ENCODE measurements around the gene PIM3.

Gene PIM3

DNA sequence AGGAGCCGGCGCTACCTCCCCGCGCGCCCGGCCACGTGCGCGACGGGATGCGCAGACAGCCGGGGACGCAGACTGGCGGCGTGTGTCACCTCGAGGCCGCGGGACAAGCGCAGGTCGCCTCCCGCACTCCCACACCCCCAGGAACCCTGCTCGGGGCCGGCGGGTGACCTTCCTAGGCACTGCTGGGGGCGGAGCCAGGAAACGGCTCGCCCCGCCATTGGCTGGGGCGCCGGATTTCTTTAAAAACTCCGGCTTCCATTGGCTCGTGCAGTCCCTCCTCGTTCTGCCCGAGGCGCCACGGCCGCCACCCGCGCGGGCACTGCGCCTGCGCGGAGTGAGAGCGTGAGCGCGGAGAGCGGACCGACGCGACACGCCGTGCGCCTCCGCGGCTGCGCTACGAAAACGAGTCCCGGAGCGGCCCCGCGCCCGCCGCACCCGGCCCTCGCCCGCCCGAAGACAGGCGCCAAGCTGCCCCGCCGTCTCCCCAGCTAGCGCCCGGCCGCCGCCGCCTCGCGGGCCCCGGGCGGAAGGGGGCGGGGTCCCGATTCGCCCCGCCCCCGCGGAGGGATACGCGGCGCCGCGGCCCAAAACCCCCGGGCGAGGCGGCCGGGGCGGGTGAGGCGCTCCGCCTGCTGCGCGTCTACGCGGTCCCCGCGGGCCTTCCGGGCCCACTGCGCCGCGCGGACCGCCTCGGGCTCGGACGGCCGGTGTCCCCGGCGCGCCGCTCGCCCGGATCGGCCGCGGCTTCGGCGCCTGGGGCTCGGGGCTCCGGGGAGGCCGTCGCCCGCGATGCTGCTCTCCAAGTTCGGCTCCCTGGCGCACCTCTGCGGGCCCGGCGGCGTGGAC is at the start of gene PIM3:
TSS of gene PIM3 (plus strand) at position 614 of the 846 bp plus-strand sequence. CDS start at position 790, 176 bp downstream.
- DNase-seq (ENCODE audit: low read depth in 2 of 2) = peak; percentile 91 to 93

- DNase-seq (ENCODE audit: low read depth in 2 of 2) = no peak
Observed at GRCh38 chr22:49911881-49912625, 48.5 kb upstream of the PIM3 start.

DNA sequence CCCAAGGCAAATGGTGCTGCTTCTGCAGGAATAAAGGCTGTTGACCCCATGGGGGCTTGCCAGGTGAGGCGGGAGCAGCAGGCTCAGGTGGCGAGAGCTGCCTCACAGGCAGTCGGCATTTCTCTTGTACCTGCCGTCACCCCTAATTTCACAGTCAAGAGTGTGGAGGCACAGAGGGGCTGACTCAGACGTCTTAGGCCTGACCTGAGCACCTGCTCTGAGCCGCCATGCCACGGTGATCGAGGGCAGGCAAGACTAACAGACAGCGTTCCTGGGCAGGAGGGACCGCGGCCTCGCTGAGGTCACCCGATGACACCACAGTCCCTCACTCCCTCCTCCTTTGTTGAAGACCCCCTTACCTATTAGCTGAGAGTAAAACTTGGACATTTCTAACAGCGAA is 47.5 kb upstream of the PIM3 start:
- no peak for DNase-seq (ENCODE audit: low read depth in 2 of 2)

- DNase-seq (ENCODE audit: low read depth in 2 of 2) = no peak
Observed at GRCh38 chr22:49913446-49913845, 47.1 kb upstream of the PIM3 start.

DNA sequence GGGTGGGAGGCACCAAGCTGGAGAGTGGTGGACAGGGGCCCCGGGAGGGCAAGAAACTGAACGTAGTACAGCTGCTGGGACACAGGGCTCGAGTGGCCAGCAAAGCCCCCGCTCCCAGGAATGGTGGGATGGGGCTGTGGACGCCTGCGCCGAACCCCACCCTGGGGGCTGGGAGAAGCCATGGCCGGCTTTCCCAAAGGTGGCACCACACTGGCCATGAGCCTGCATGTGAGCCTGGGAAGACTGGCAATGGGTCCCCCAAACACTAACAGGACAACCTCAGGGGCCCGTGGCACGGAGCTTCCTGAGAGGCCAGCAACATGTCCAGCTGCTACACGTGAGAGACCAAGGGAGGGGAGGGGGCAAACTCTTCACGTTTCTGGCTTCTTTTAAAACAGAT is 46.3 kb upstream of the PIM3 start:
- no peak for DNase-seq (ENCODE audit: low read depth in 2 of 2)

- DNase-seq (ENCODE audit: low read depth in 2 of 2) = no peak
Observed at GRCh38 chr22:49915610-49916009, 45.0 kb upstream of the PIM3 start.

GRCh38 chr22:49916831-49917230 is 43.7 kb upstream of the PIM3 start:
- DNase-seq (ENCODE audit: low read depth in 2 of 2) = no peak

DNA sequence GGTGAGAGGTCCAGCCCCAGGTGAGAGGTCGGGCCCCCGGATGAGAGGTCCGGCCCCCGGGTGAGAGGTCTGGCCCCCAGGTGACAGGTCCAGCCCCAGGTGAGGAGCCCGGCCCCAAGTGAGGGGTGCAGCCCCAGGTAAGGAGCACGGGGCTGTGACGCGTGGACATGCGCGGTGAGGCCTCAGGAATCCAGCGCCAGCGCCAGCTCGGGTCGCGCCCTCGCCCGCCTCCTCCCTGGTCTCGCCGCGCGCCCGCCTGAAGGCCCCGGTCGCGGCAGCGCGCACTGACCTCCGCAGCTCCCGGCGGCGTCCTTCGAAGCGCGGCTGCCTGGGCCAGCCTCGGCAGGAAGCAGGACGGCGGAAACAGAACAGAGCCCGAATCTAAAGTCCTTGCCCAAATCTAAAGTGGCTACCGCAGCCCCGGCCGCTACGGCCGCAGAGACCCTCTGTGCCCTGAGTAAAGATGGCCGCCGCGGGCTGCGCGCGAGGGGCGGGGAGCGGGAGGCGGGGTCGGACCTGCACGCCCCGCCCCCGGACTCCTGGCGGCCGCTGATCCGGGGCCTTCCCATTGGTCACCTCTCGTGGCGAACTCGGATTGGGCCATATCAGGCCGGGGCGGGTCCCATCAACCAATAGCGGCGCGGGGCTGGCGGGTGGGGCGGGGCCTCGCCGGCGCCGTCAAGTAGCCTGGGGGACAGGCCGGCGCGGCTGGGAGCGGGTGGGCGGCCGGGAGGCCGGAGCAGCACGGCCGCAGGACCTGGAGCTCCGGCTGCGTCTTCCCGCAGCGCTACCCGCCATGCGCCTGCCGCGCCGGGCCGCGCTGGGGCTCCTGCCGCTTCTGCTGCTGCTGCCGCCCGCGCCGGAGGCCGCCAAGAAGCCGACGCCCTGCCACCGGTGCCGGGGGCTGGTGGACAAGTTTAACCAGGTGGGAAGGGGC is 42.3 kb upstream of the PIM3 start, which contains the start of the genes ALG12 and CRELD2:
TSS of gene ALG12 (minus strand) at position 465 of the 937 bp plus-strand sequence. CDS start 4,673 bp downstream, outside the sequence.
TSS of gene CRELD2 (plus strand) at position 661 of the 937 bp plus-strand sequence. CDS start at position 797, 136 bp downstream.
- DNase-seq (ENCODE audit: low read depth in 2 of 2) = peak; percentile 96 to 97

- DNase-seq (ENCODE audit: low read depth in 2 of 2) = no peak
Observed at GRCh38 chr22:49918911-49919881, 41.4 kb upstream of the PIM3 start.

DNA sequence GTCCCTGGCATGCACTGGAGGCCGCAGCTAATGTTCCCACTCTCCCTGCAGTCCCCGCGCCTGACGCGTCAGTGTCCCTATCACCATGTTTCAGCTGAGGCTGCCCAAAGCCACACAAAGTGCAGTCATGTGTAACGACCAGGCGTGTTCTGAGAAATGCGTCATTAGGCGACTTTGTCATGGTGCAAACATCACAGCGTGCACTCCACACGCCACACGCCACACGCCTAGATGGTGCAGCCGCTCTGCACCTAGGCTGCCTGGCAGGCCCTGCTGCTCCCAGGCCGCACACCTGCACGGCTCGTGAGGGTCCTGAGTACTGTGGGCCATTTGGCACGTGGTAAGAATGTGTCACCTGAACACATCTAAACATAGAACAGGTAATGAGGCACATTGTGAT is 39.7 kb upstream of the PIM3 start:
- DNase-seq (ENCODE audit: low read depth in 2 of 2) = no peak

DNA sequence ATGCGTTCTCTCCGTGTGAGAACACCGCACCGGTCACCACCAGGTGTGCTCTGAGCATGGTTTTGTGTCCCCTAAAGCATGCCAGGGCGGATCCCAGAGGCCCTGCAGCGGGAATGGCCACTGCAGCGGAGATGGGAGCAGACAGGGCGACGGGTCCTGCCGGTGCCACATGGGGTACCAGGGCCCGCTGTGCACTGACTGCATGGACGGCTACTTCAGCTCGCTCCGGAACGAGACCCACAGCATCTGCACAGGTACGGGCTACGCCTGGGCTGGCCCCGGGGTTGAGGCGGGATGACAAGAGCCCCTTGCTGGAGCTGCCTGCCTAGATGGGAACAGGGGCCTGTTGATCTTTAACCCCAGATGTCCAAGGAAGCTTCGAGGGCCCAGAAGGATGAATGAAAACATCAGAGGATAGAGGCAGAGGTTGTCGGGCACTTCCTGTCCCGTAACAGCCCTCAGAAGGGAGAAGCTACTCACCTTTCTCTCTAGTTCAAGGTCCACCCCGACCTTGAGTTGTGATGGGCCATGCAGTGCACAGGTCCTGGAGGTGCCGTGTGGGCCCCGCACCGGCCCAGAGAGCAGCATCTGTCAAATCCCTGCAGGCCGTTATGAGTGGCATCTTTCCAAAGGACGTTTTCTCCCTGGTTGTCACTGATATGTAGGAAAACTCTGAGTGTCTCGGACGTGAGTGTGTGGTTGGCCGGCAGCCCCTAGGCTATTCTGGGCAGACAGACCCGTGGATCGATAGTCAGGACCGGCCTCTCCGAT is 38.9 kb upstream of the PIM3 start:
- no peak for DNase-seq (ENCODE audit: low read depth in 2 of 2)

DNA sequence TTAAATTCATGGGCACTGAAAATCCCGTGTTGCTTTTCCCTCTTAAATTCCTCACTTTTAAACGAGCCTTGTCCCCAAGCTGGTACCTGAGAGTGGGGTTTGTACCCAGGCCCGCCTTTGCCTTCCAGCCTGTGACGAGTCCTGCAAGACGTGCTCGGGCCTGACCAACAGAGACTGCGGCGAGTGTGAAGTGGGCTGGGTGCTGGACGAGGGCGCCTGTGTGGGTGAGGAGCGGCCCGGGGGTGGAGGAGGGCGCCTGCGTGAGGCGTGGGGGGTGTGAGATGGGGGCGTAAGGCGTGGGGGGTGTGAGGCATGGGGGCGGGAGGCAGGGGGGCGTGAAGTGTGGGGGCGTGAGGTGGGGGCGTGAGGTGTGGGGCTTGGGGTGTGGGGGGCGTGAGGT is 38.1 kb upstream of the PIM3 start:
- no peak for DNase-seq (ENCODE audit: low read depth in 2 of 2)

DNA sequence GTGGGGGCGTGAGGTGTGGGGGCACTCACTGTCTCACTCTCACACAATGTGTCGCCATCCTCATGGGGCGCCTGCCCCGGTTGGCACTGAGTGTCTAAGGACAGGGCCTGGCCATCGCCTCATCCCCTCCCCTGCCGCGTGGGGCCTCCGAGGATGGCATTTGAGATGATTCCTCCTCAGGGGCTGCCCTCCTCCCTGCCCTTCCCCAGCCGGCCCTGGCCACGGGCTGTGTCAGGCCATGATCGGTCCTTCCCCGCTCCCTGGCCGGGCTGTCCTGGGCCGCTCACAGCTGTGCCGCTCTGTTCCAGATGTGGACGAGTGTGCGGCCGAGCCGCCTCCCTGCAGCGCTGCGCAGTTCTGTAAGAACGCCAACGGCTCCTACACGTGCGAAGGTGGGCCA is 37.6 kb upstream of the PIM3 start:
- no peak for DNase-seq (ENCODE audit: low read depth in 2 of 2)

DNA sequence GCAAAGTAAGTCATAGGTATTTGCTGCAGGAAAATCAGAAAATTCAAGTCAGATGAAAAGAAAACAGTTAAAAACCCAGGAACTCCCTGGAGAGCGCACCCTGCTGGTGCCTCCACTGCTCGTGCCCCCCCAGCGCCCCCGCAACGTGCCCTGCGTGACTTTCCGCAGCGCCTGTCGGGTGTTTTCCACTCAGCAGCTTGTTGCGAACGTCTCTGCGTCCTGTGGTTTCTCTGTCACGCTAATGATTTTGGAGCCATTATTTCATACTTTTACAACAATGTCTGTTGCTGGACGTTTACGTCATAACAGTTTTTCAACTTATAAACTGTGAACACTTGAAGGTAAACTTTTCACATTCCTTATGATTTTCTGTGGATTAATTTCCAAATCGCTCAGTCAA is 37.1 kb upstream of the PIM3 start:
- no peak for DNase-seq (ENCODE audit: low read depth in 2 of 2)

DNA sequence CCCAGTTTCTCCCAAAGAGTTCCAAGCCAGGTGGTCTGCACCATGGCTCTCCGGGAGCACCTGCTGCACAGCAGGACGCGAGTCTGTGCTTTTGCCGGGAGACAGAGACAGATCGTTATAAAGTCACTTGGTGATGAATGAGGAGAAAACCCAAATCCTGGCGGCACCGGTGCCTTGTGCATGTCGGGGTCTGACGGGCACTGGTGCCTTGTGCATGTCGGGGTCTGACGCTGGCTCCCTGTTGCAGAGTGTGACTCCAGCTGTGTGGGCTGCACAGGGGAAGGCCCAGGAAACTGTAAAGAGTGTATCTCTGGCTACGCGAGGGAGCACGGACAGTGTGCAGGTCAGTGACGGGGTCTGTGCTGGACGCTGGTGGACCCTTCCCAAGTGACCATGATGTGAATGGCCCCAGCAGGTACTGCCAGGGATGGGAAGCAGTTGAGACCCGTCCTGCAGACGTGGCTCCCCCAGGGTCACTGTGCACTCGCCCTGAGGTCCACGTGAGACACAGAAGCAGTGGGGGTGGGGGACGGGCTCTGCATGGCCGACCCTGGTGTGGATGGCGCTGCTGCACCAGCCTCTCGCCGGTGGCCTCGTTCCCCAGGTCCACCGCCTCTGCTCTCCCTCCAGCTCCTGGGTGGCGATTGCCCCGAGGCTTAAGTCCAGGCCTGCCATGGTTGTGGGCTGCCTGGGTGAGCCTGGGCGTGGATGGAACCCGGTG is 36.3 kb upstream of the PIM3 start:
- DNase-seq (ENCODE audit: low read depth in 2 of 2) = no peak

- peak; percentile 47 for DNase-seq (ENCODE audit: low read depth in 2 of 2)
Observed at GRCh38 chr22:49925525-49926128, 34.9 kb upstream of the PIM3 start.

- DNase-seq (ENCODE audit: low read depth in 2 of 2) = no peak
Observed at GRCh38 chr22:49926916-49927315, 33.7 kb upstream of the PIM3 start.

DNA sequence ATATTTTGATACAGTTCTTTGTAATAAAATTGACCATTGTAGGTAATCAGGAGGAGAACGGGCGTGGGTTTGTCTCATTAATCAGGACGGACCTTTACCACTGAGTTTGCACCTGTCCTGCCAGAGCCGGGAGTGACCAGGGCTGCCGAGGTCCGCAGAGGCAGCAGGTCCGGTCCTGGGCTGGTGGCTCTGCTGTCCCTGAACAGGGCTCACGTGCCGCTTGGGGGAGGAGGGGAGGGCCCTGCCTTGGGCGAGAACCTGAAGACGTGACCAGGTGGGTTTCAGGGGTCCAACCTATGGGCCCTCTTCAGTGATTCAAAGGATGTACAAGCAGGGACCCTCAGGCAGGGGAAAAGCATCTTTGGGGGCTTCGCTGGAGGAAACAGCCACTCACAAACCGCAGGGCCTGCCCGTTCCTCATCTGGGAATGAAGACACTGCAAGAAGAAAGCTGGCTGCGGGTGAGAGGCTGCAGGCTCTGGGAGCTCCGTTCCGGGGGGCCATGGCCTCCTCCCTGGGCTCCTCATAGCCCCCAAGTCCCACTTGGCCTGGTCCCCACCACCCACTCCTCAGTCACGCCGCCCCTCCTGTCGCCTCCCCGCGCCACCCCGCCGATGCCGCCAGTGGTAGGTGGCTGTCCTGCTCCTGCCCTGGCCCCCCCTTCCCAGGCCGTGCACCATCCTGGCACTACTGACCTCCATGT is 32.9 kb upstream of the PIM3 start:
- DNase-seq (ENCODE audit: low read depth in 2 of 2) = no peak
